Type B pancreatic cell (in vitro differentiated cells): ENCODE data around the gene PKP1. TPM values are rescaled to one million over a fixed set of nuclear protein-coding genes. Genes with fewer than 3 reads are reported as not detected.

ENCODE experiments used
- DNase-seq: peaks from one replicate; pipeline ENCODE4 v3.0.0; 2021; ENCODE audit warnings: mixed read lengths; ENCODE audit not compliant: unreplicated experiment; ENCODE audit errors: extremely low spot score
- H3K27ac Mint-ChIP-seq: 2 replicates; pipeline ENCODE4 v1.8.0; 2021; ENCODE audit warnings: mild to moderate bottlenecking, mixed read lengths
- H3K27me3 Mint-ChIP-seq: 2 replicates; pipeline ENCODE4 v1.8.0; 2021; ENCODE audit warnings: mixed read lengths
- H3K36me3 Mint-ChIP-seq: 2 replicates; pipeline ENCODE4 v1.8.0; 2021; ENCODE audit warnings: mixed read lengths
- H3K4me1 Mint-ChIP-seq: one replicate; pipeline ENCODE4 v1.8.0; 2021; ENCODE audit warnings: mixed read lengths; ENCODE audit not compliant: unreplicated experiment
- H3K4me3 Mint-ChIP-seq: 2 replicates; pipeline ENCODE4 v1.8.0; 2021; ENCODE audit warnings: mild to moderate bottlenecking, mixed read lengths
- H3K9me3 Mint-ChIP-seq: 2 replicates; pipeline ENCODE4 v1.8.0; 2021; ENCODE audit warnings: mixed read lengths
- CTCF ChIP-seq: fragments of 200-600 bp; sonication (generic); conservative IDR thresholded peaks from 2 replicates; pipeline ENCODE4 v1.5.0; 2021; ENCODE audit warnings: antibody characterized with exemption, mild to moderate bottlenecking
- total RNA-seq: library from RNA; stranded (reverse); gene quantifications from 2 replicates; pipeline ENCODE4 v1.2.1, GENCODE V29; 2021; ENCODE audit warnings: low replicate concordance

The PKP1 gene
- total RNA-seq, 1 donor from 2014 or later, result 7.6 TPM

GRCh38 chr1:201357636-201358348 lies 74.5 kb downstream of the PKP1 start:
- DNase-seq, result no peak
- H3K27ac Mint-ChIP-seq, result no peak overlapping the region
- H3K27me3 Mint-ChIP-seq, result peaks cover 3% of the 10 kb centered on the region
- no peaks in the 10 kb centered on the region for H3K36me3 Mint-ChIP-seq
- H3K4me3 Mint-ChIP-seq, result no peak overlapping the region
- no peak for TF ChIP-seq CTCF
- H3K4me1 Mint-ChIP-seq, result peaks cover 5% of the 10 kb centered on the region
- H3K9me3 Mint-ChIP-seq, result no peaks in the 10 kb centered on the region

- H3K27ac Mint-ChIP-seq, result no peak overlapping the region
- DNase-seq, result no peak
- peaks cover 2% of the 10 kb centered on the region for H3K4me1 Mint-ChIP-seq
- no peaks in the 10 kb centered on the region for H3K36me3 Mint-ChIP-seq
- TF ChIP-seq CTCF, result no peak
- H3K9me3 Mint-ChIP-seq, result no peaks in the 10 kb centered on the region
- H3K4me3 Mint-ChIP-seq, result no peak overlapping the region
- H3K27me3 Mint-ChIP-seq, result peaks cover 3% of the 10 kb centered on the region
Observed at GRCh38 chr1:201358596-201358995, 75.3 kb downstream of the PKP1 start.

GRCh38 chr1:201359031-201359872 lies 75.9 kb downstream of the PKP1 start:
- Mint-ChIP-seq H3K4me1 (no peaks in the 10 kb centered on the region), H3K9me3 (no peaks in the 10 kb centered on the region), H3K27ac (no peak overlapping the region), H3K4me3 (no peak overlapping the region), H3K27me3 (peaks cover 3% of the 10 kb centered on the region), H3K36me3 (no peaks in the 10 kb centered on the region)
- DNase-seq, result no peak
- TF ChIP-seq CTCF, result no peak

- no peaks in the 10 kb centered on the region for H3K9me3 Mint-ChIP-seq
- no peak overlapping the region for H3K27ac Mint-ChIP-seq
- H3K4me3 Mint-ChIP-seq, result no peak overlapping the region
- peaks cover 3% of the 10 kb centered on the region for H3K27me3 Mint-ChIP-seq
- no peak for TF ChIP-seq CTCF
- H3K4me1 Mint-ChIP-seq, result no peaks in the 10 kb centered on the region
- DNase-seq, result no peak
- H3K36me3 Mint-ChIP-seq, result no peaks in the 10 kb centered on the region
Observed at GRCh38 chr1:201359873-201360210, 76.5 kb downstream of the PKP1 start.

- no peak for TF ChIP-seq CTCF
Observed at GRCh38 chr1:201360486-201360885, 77.2 kb downstream of the PKP1 start.

More at GRCh38 chr1:201360486-201360885, 77.2 kb downstream of the PKP1 start:
- H3K27ac Mint-ChIP-seq, result no peak overlapping the region
- H3K9me3 Mint-ChIP-seq, result no peaks in the 10 kb centered on the region
- H3K4me3 Mint-ChIP-seq, result no peak overlapping the region
- peaks cover 3% of the 10 kb centered on the region for H3K27me3 Mint-ChIP-seq
- H3K36me3 Mint-ChIP-seq, result no peaks in the 10 kb centered on the region
- DNase-seq, result no peak
- no peaks in the 10 kb centered on the region for H3K4me1 Mint-ChIP-seq
